Measurements from ENCODE around the gene DPM1.

The DPM1 gene

GRCh38 chr20:50916934-50917333 is 41.4 kb downstream of the DPM1 start:
- no peak for DNase-seq (ENCODE audit: extremely low read depth, low read depth)
- TF ChIP-seq, protein P1, sequence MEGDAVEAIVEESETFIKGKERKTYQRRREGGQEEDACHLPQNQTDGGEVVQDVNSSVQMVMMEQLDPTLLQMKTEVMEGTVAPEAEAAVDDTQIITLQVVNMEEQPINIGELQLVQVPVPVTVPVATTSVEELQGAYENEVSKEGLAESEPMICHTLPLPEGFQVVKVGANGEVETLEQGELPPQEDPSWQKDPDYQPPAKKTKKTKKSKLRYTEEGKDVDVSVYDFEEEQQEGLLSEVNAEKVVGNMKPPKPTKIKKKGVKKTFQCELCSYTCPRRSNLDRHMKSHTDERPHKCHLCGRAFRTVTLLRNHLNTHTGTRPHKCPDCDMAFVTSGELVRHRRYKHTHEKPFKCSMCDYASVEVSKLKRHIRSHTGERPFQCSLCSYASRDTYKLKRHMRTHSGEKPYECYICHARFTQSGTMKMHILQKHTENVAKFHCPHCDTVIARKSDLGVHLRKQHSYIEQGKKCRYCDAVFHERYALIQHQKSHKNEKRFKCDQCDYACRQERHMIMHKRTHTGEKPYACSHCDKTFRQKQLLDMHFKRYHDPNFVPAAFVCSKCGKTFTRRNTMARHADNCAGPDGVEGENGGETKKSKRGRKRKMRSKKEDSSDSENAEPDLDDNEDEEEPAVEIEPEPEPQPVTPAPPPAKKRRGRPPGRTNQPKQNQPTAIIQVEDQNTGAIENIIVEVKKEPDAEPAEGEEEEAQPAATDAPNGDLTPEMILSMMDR (IDR thresholded peaks at IDR 0.05; ENCODE audit: low read depth, low read length): no peak

GRCh38 chr20:50916257-50916656 is 42.1 kb downstream of the DPM1 start:
- TF ChIP-seq, protein P1 (IDR thresholded peaks at IDR 0.05; ENCODE audit: low read depth, low read length): no peak
- no peak for DNase-seq (ENCODE audit: extremely low read depth, low read depth)

- TF ChIP-seq, protein P1 (IDR thresholded peaks at IDR 0.05; ENCODE audit: low read depth, low read length): no peak
- DNase-seq (ENCODE audit: extremely low read depth, low read depth): no peak
These were observed 42.9 kb downstream of the DPM1 start for GRCh38 chr20:50915424-50915823.

DNA sequence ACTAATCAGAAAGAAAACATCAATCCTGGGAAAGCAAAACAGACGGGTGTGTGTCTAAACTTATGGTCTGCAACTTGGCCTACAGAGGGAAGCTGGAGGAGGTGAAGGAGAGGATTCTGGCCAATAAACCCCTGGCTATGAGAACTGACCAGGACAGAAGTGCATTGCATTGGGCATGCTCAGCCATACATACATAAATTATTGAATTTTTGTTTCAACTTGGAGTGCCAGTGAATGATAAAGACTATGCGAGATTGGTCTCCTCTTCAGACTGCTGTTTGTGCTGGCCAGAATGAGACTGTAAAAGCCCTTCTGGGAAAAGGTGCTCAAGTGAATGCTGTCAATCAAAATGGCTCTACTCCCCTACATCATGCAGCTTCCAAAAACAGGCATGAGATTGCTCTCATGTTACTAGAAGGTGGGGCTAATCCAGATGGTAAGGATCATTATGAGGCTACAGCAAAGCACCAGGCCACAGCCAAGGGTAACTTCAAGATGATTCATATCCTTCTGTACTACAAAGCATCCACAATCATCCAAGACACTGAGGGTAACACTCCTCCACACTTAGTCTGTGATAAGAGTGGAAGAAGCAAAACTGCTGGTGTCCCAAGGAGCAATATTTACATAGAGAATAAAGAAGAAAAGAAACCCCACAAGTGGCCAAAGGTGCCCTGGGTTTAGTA is 44.5 kb downstream of the DPM1 start:
- TF ChIP-seq, protein P1 (IDR thresholded peaks at IDR 0.05; ENCODE audit: low read depth, low read length): no peak
- no peak for DNase-seq (ENCODE audit: extremely low read depth, low read depth)

DNA sequence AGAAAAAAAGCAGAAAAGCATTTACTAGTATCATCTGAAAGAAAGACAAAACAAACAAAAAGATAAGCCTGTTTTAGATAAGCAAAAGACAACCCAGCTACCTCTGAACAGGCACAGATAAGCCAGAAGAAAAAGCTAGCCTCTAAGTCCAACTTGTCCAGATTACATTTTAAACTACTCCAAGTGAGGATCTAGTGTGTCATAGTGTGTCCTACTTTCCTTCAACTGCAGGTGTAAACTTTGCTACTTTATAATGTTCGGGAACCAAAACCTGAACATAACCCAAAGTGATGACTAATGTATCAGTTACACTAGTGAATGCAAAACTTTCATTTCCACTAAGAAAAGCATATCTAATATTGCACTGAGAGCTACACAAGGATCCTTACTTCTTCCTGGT is 46.6 kb downstream of the DPM1 start:
- DNase-seq (ENCODE audit: extremely low read depth, low read depth): no peak
- TF ChIP-seq, protein P1 (IDR thresholded peaks at IDR 0.05; ENCODE audit: low read depth, low read length): no peak

DNA sequence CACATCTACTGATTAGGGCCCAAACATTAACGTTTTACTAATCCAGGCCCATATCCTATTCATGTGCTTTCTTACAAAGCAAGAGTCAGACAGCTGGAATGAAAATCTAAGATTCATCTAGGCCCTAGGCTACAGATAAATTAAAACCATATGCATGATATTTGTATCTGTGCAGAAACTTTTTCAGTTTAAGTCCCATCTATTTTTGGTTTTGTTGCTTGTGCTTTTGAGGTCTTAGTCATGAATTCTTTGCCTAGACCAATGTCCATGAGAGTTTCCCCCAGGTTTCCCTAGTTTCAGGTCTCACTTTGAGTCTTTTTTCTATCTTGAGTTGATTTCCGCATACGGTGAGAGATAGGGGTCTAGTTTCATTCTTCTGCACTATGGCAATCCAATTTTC is 47.3 kb downstream of the DPM1 start:
- DNase-seq (ENCODE audit: extremely low read depth, low read depth): peak; percentile 75
- TF ChIP-seq, protein P1 (IDR thresholded peaks at IDR 0.05; ENCODE audit: low read depth, low read length): no peak

DNA sequence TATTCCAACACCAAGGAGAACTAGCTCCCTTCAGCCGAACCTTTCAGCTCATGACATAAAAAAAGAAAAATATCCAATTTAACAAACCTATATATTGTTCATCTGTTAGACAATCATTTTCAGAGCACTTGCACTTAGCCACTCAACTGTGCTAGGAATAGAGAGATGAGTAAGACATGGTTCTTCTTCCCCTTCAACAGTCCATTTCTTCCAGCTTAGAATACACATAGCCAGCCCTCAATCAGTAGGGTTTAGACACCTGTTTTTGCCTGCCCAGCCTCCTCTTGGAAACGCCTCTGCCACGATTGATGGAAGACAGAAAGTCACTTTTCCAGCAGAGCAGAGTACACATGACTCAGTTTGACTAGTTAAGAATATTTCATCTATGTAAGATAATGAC is 48.9 kb downstream of the DPM1 start:
- no peak for DNase-seq (ENCODE audit: extremely low read depth, low read depth)
- TF ChIP-seq, protein P1 (IDR thresholded peaks at IDR 0.05; ENCODE audit: low read depth, low read length): no peak
